ENCODE data around the gene PLEKHB2. TPM values are rescaled to one million over a fixed set of nuclear protein-coding genes. Genes with fewer than 3 reads are reported as not detected.

The PLEKHB2 gene
- total and polyA plus RNA-seq, 9 of the 15 experiments (the other 6 are each of a cell fraction or from before 2014, with no cell fraction given), result 41.3 to 71.5 (median 50.2) TPM

GRCh38 chr2:131105156-131105949 is at the start of gene PLEKHB2 (continued):
- TF ChIP-seq ZBTB49 (CRISPR knock-in tag; IDR thresholded peaks at IDR 0.05; ENCODE audit: borderline replicate concordance) (no peak), L3MBTL2 (IDR thresholded peaks at IDR 0.05) (no peak; the same call in 1 of the 2 replicates), ZC3H8 (IDR thresholded peaks at IDR 0.05) (no peak), TRIM24 (IDR thresholded peaks at IDR 0.05) (no peak), TBL1XR1 (IDR thresholded peaks at IDR 0.05; ENCODE audit: low read length in 2 of 2) (no peak; a peak in 1 of 4 replicates), TSC22D4 (tag; IDR thresholded peaks at IDR 0.05) (no peak), E2F1 (CRISPR knock-in tag; IDR thresholded peaks at IDR 0.05) (no peak), HNRNPH1 (optimal IDR thresholded peaks at IDR 0.05; ENCODE audit: low read depth, low read length) (no peak), ZNF431 (CRISPR knock-in tag; IDR thresholded peaks at IDR 0.05) (no peak), CBFA2T3 (IDR thresholded peaks at IDR 0.05) (no peak), SAFB (IDR thresholded peaks at IDR 0.05; ENCODE audit: borderline replicate concordance, low read depth, low read length) (no peak), GATAD2A (IDR thresholded peaks at IDR 0.05) (no peak), ETV5 (CRISPR knock-in tag; IDR thresholded peaks at IDR 0.05; ENCODE audit: low read depth) (no peak), HINFP (tag; conservative IDR thresholded peaks at IDR 0.05; ENCODE audit: low read depth) (no peak), TEAD4 (IDR thresholded peaks at IDR 0.05; ENCODE audit: low read length) (no peak), TEAD4 (CRISPR knock-in tag; IDR thresholded peaks at IDR 0.05; ENCODE audit: borderline replicate concordance) (no peak), NFIC (IDR thresholded peaks at IDR 0.05) (no peak), JUN (IDR thresholded peaks at IDR 0.05; ENCODE audit: borderline replicate concordance, low read depth, low read length) (peak; percentile 20; the same call in 1 of the 2 replicates), JUN (CRISPR knock-in tag; IDR thresholded peaks at IDR 0.05; ENCODE audit: borderline replicate concordance) (0 out of 2 replicates have a peak, but pooled peaks have one; percentile 16)
- TF ChIP-seq, protein P1, sequence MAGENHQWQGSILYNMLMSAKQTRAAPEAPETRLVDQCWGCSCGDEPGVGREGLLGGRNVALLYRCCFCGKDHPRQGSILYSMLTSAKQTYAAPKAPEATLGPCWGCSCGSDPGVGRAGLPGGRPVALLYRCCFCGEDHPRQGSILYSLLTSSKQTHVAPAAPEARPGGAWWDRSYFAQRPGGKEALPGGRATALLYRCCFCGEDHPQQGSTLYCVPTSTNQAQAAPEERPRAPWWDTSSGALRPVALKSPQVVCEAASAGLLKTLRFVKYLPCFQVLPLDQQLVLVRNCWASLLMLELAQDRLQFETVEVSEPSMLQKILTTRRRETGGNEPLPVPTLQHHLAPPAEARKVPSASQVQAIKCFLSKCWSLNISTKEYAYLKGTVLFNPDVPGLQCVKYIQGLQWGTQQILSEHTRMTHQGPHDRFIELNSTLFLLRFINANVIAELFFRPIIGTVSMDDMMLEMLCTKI (IDR thresholded peaks at IDR 0.05; ENCODE audit: partially characterized antibody), result no peak
- TF ChIP-seq, protein P2, sequence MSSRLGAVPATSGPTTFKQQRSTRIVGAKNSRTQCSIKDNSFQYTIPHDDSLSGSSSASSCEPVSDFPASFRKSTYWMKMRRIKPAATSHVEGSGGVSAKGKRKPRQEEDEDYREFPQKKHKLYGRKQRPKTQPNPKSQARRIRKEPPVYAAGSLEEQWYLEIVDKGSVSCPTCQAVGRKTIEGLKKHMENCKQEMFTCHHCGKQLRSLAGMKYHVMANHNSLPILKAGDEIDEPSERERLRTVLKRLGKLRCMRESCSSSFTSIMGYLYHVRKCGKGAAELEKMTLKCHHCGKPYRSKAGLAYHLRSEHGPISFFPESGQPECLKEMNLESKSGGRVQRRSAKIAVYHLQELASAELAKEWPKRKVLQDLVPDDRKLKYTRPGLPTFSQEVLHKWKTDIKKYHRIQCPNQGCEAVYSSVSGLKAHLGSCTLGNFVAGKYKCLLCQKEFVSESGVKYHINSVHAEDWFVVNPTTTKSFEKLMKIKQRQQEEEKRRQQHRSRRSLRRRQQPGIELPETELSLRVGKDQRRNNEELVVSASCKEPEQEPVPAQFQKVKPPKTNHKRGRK (tag; IDR thresholded peaks at IDR 0.05), result no peak
